ENCODE data around the gene ANKLE2. TPM values are rescaled to one million over a fixed set of nuclear protein-coding genes. Genes with fewer than 3 reads are reported as not detected.

The ANKLE2 gene
- total and polyA plus RNA-seq, 10 of the 15 experiments (the other 5 are each of a cell fraction or from before 2014, with no cell fraction given), result 4.3 to 89.4 (median 53.0) TPM

- RAD21 ChIA-PET (ENCODE audit: unreplicated experiment), result interaction anchor here (1.0 to 1.6 kb wide), 2 partner anchors 11 to 58 kb away, joined by 3 to 5 read pairs; partner anchors contain the start of gene GOLGA3
- SMC1A ChIA-PET (ENCODE audit: uncharacterized antibody, unreplicated experiment), result interaction anchor here (1.1 to 1.3 kb wide), 2 partner anchors 9 to 10 kb away, joined by 3 to 5 read pairs; partner anchors contain the start of gene ANKLE2
- BruUV-seq (replicated peaks), result no TSS peak
- Histone ChIP-seq H2AFZ (ENCODE audit: control insufficient read depth, low read depth, low read length) (peak overlapping the region; percentile 16; the same call in 1 of the 2 replicates), H3K4me2 (ENCODE audit: control insufficient read depth, insufficient read depth) (peak overlapping the region; percentile 94), H4K20me1 (ENCODE audit: control insufficient read depth, insufficient read depth) (no peaks in the 10 kb centered on the region), H3K9ac (ENCODE audit: control insufficient read depth, insufficient read depth, low read length) (peak overlapping the region; percentile 79), H3K4me3 (peak overlapping the region; percentile 49; the same call in 1 of the 2 replicates), H3K27ac (ENCODE audit: control insufficient read depth, insufficient read depth) (peak overlapping the region; percentile 95), H3K36me3 (ENCODE audit: control insufficient read depth in 2 of 2, insufficient read depth in 2 of 2, low read length in 1 of 2) (peaks cover 12 to 14% of the 10 kb centered on the region in 2 experiments), H3K9me3 (replicated peaks; ENCODE audit: control insufficient read depth, insufficient read depth, low read length) (peaks cover 1% of the 10 kb centered on the region; the same call in 1 of the 3 replicates), H3K4me1 (ENCODE audit: control insufficient read depth, insufficient read depth, low read length) (peaks cover 55% of the 10 kb centered on the region), H3K79me2 (ENCODE audit: control insufficient read depth, insufficient read depth, low read length) (peaks cover 8% of the 10 kb centered on the region), H3K27me3 (replicated peaks in 1 of 2; ENCODE audit: control insufficient read depth in 2 of 2, insufficient read depth in 2 of 2, low read length in 1 of 2) (no peaks in the 10 kb centered on the region)
- FAIRE-seq (peak; percentile 65), DNase-seq (ENCODE audit: low read depth, low spot score) (no peak), ATAC-seq (peak; percentile 56)
- CTCF ChIA-PET, result no interaction called here
- 36% methylated on average over 15 of the region's 15 CpGs for WGBS (ENCODE audit: insufficient coverage, insufficient replicate concordance, low lambda C conversion rate, missing lambda C conversion rate)
- in situ Hi-C loops (cut with MboI), result no loop called here
- intact Hi-C loops (cut with micrococcal nuclease; ENCODE audit: unreplicated experiment), result loop anchor here (2.0 kb wide), 1 partner anchor 50 kb away; no protein-coding TSS in a partner anchor
- POLR2A ChIA-PET, result no interaction called here
- TF ChIP-seq KLF5 (IDR thresholded peaks at IDR 0.05; ENCODE audit: partially characterized antibody), result no peak
- TF ChIP-seq, protein P1, sequence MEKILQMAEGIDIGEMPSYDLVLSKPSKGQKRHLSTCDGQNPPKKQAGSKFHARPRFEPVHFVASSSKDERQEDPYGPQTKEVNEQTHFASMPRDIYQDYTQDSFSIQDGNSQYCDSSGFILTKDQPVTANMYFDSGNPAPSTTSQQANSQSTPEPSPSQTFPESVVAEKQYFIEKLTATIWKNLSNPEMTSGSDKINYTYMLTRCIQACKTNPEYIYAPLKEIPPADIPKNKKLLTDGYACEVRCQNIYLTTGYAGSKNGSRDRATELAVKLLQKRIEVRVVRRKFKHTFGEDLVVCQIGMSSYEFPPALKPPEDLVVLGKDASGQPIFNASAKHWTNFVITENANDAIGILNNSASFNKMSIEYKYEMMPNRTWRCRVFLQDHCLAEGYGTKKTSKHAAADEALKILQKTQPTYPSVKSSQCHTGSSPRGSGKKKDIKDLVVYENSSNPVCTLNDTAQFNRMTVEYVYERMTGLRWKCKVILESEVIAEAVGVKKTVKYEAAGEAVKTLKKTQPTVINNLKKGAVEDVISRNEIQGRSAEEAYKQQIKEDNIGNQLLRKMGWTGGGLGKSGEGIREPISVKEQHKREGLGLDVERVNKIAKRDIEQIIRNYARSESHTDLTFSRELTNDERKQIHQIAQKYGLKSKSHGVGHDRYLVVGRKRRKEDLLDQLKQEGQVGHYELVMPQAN (conservative IDR thresholded peaks at IDR 0.05), result no peak
- TF ChIP-seq SPI1 (IDR thresholded peaks at IDR 0.05; ENCODE audit: borderline replicate concordance, insufficient read depth, low read depth, low read length), result no peak
- no peak for TF ChIP-seq RB1 (IDR thresholded peaks at IDR 0.05; ENCODE audit: borderline replicate concordance)
- no peak for TF ChIP-seq SMC3 (IDR thresholded peaks at IDR 0.05; ENCODE audit: borderline replicate concordance, low read length)
- TF ChIP-seq IKZF2 (IDR thresholded peaks at IDR 0.05), result peak; percentile 68 to 72; a peak in 3 of 4 replicates
- TF ChIP-seq NR2C2 (IDR thresholded peaks at IDR 0.05; ENCODE audit: borderline replicate concordance, control insufficient read depth, insufficient read length, low read depth), result no peak
- TF ChIP-seq ATF7 (IDR thresholded peaks at IDR 0.05; ENCODE audit: low read depth), result 0 out of 2 replicates have a peak, but pooled peaks have one; percentile 11
- no peak for TF ChIP-seq SMAD5 (IDR thresholded peaks at IDR 0.05; ENCODE audit: low read depth)
- TF ChIP-seq IKZF1 (conservative IDR thresholded peaks at IDR 0.05), result peak; percentile 77
- TF ChIP-seq, protein P2, sequence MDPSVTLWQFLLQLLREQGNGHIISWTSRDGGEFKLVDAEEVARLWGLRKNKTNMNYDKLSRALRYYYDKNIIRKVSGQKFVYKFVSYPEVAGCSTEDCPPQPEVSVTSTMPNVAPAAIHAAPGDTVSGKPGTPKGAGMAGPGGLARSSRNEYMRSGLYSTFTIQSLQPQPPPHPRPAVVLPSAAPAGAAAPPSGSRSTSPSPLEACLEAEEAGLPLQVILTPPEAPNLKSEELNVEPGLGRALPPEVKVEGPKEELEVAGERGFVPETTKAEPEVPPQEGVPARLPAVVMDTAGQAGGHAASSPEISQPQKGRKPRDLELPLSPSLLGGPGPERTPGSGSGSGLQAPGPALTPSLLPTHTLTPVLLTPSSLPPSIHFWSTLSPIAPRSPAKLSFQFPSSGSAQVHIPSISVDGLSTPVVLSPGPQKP (IDR thresholded peaks at IDR 0.05; ENCODE audit: low read depth, low read length), result 0 out of 2 replicates have a peak, but pooled peaks have one; percentile 51
- no peak for TF ChIP-seq ZBED1 (IDR thresholded peaks at IDR 0.05; ENCODE audit: borderline replicate concordance)
- TF ChIP-seq HDAC2 (IDR thresholded peaks at IDR 0.05), result no peak
- TF ChIP-seq, protein P3, sequence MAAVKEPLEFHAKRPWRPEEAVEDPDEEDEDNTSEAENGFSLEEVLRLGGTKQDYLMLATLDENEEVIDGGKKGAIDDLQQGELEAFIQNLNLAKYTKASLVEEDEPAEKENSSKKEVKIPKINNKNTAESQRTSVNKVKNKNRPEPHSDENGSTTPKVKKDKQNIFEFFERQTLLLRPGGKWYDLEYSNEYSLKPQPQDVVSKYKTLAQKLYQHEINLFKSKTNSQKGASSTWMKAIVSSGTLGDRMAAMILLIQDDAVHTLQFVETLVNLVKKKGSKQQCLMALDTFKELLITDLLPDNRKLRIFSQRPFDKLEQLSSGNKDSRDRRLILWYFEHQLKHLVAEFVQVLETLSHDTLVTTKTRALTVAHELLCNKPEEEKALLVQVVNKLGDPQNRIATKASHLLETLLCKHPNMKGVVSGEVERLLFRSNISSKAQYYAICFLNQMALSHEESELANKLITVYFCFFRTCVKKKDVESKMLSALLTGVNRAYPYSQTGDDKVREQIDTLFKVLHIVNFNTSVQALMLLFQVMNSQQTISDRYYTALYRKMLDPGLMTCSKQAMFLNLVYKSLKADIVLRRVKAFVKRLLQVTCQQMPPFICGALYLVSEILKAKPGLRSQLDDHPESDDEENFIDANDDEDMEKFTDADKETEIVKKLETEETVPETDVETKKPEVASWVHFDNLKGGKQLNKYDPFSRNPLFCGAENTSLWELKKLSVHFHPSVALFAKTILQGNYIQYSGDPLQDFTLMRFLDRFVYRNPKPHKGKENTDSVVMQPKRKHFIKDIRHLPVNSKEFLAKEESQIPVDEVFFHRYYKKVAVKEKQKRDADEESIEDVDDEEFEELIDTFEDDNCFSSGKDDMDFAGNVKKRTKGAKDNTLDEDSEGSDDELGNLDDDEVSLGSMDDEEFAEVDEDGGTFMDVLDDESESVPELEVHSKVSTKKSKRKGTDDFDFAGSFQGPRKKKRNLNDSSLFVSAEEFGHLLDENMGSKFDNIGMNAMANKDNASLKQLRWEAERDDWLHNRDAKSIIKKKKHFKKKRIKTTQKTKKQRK (IDR thresholded peaks at IDR 0.05; ENCODE audit: low read depth, low read length), result no peak
- 0 out of 2 replicates have a peak, but pooled peaks have one; percentile 46 for TF ChIP-seq CBFB (IDR thresholded peaks at IDR 0.05; ENCODE audit: low read depth)
- peak; percentile 66; the same call in 1 of the 2 replicates for TF ChIP-seq POLR2A (IDR thresholded peaks at IDR 0.05; ENCODE audit: low read depth, low read length)
- TF ChIP-seq ETV6 (conservative IDR thresholded peaks at IDR 0.05 in 1 of 2, IDR thresholded peaks at IDR 0.05 in 1 of 2; ENCODE audit: borderline replicate concordance in 1 of 2, low read depth in 1 of 2), result 0 out of 4 replicates have a peak, but pooled peaks of 1 of the 2 experiments have one; percentile 48
- 0 out of 2 replicates have a peak, but pooled peaks have one; percentile 28 for TF ChIP-seq ZNF24 (IDR thresholded peaks at IDR 0.05)
Observed at GRCh38 chr12:132771126-132771838, 9.7 kb upstream of the ANKLE2 start.
